OCI-LY1 (cell line): ENCODE results near the gene RHEBL1.

ENCODE experiments used
- H2AFZ ChIP-seq: fragments of 200-600 bp; sonication (generic), shearing (Covaris generic); 2 replicates; pipeline ENCODE4 v1.6.0; 2014; ENCODE audit warnings: antibody characterized with exemption, mild to moderate bottlenecking, low read length
- H3F3A ChIP-seq: fragments of 200-600 bp; sonication (generic), shearing (Covaris generic); 2 replicates; pipeline ENCODE4 v1.6.0; 2014; ENCODE audit warnings: mild to moderate bottlenecking, antibody characterized with exemption, low read length, moderate library complexity; ENCODE audit not compliant: insufficient read depth
- H3K27ac ChIP-seq: fragments of 200-600 bp; sonication (generic); 2 replicates; pipeline ENCODE4 v1.5.1; 2014; ENCODE audit warnings: low read length, mixed run types, mild to moderate bottlenecking, low read depth; ENCODE audit not compliant: poor library complexity, severe bottlenecking
- H3K27me3 ChIP-seq: fragments of 200-600 bp; sonication (generic); 2 replicates; pipeline ENCODE4 v1.6.0; 2014; ENCODE audit warnings: antibody characterized with exemption, mild to moderate bottlenecking, low read length, moderate library complexity; ENCODE audit not compliant: insufficient read depth
- H3K36me3 ChIP-seq: fragments of 200-600 bp; sonication (generic); 2 replicates; pipeline ENCODE4 v1.6.1; 2014; ENCODE audit warnings: mild to moderate bottlenecking, antibody characterized with exemption, low read length, moderate library complexity, mixed read lengths; ENCODE audit not compliant: insufficient read depth
- H3K4me1 ChIP-seq: fragments of 200-600 bp; sonication (generic); 2 replicates; pipeline ENCODE4 v1.5.1; 2014; ENCODE audit warnings: mild to moderate bottlenecking, low read length, moderate library complexity; ENCODE audit not compliant: insufficient read depth, severe bottlenecking
- H3K4me2 ChIP-seq: fragments of 200-600 bp; sonication (generic), shearing (Covaris generic); 2 replicates; pipeline ENCODE4 v1.6.1; 2014; ENCODE audit warnings: low read length
- H3K4me3 ChIP-seq: fragments of 200-600 bp; sonication (generic); 2 replicates; pipeline ENCODE4 v1.5.1; 2014; ENCODE audit warnings: low read length, low read depth, mild to moderate bottlenecking, mixed read lengths; ENCODE audit not compliant: poor library complexity, severe bottlenecking
- H3K79me2 ChIP-seq: fragments of 200-600 bp; shearing (Covaris generic); 2 replicates; pipeline ENCODE4 v1.6.1; 2016; ENCODE audit warnings: mixed run types, low read length, mixed read lengths; ENCODE audit not compliant: insufficient read depth
- H3K9ac ChIP-seq: fragments of 200-600 bp; sonication (generic), shearing (Covaris generic); 2 replicates; pipeline ENCODE4 v1.6.1; 2014; ENCODE audit warnings: mild to moderate bottlenecking, low read length, mixed read lengths
- H3K9me2 ChIP-seq: fragments of 200-600 bp; sonication (generic), shearing (Covaris generic); 2 replicates; pipeline ENCODE4 v1.6.1; 2014; ENCODE audit warnings: low read depth, mild to moderate bottlenecking, low read length, mixed read lengths
- H3K9me3 ChIP-seq: fragments of 200-600 bp; shearing (Covaris generic); 2 replicates; pipeline ENCODE4 v1.6.1; 2014; ENCODE audit warnings: low read length, mixed read lengths
- H4K20me1 ChIP-seq: fragments of 200-600 bp; sonication (generic), shearing (Covaris generic); 2 replicates; pipeline ENCODE4 v1.6.0; 2016; ENCODE audit warnings: mild to moderate bottlenecking, low read length; ENCODE audit not compliant: insufficient read depth
- CTCF ChIP-seq: fragments of 200-600 bp; sonication (generic), shearing (Covaris generic); IDR thresholded peaks from 2 replicates; pipeline ENCODE4 v1.5.1; 2017; ENCODE audit warnings: mild to moderate bottlenecking, antibody characterized with exemption, low read length, moderate library complexity, mixed read lengths
- EZH2 ChIP-seq: fragments of 200-600 bp; sonication (generic), shearing (Covaris generic); IDR thresholded peaks from 2 replicates; pipeline ENCODE4 v1.8.0; 2017; ENCODE audit warnings: borderline replicate concordance, mixed run types, mild to moderate bottlenecking, antibody characterized with exemption, low read length, moderate library complexity, mixed read lengths

The RHEBL1 gene

DNA sequence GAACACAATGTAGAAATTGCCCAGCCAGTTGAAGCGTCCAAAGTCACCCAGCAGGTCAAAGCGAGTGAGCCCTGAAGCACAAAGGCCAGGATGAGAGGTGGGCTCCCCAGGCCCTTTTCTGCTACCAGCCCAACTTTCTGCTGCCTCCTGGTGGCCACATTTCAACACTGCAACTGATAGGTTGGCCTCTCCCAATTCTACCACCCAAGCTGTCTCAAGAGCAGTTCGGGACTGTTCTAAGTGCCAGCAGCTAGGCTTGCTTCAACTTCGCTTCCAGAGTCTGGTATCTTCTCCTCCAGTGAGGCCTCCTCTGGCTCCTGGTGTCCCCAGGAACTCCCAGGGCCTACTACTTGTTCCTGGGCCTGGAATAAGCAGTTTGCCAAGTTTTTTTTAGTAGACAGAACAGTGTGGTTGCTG, 28.3 kb upstream of the RHEBL1 start:
- Histone ChIP-seq H3K4me2 (no peak overlapping the region), H3K4me1 (peaks cover 12% of the 10 kb centered on the region), H3K4me3 (no peak overlapping the region), H4K20me1 (no peaks in the 10 kb centered on the region), H3K36me3 (peaks cover 47% of the 10 kb centered on the region), H3F3A (no peaks in the 10 kb centered on the region), H3K79me2 (no peaks in the 10 kb centered on the region), H3K9me2 (no peaks in the 10 kb centered on the region), H3K9me3 (no peaks in the 10 kb centered on the region), H3K27ac (no peak overlapping the region), H2AFZ (no peak overlapping the region), H3K9ac (no peak overlapping the region), H3K27me3 (no peaks in the 10 kb centered on the region; the same call in 1 of the 2 replicates)
- TF ChIP-seq EZH2 = no peak
- peak; percentile 79 for TF ChIP-seq CTCF

- H3K36me3 ChIP-seq = peaks cover 40% of the 10 kb centered on the region
- H3K4me2 ChIP-seq = no peak overlapping the region
- no peaks in the 10 kb centered on the region for H3K9me2 ChIP-seq
- H3K79me2 ChIP-seq = no peaks in the 10 kb centered on the region
- H3K9me3 ChIP-seq = no peaks in the 10 kb centered on the region
- TF ChIP-seq EZH2 = no peak
- no peak for TF ChIP-seq CTCF
- H3K4me1 ChIP-seq = peaks cover 16% of the 10 kb centered on the region
- no peak overlapping the region for H3K27ac ChIP-seq
- H2AFZ ChIP-seq = no peak overlapping the region
- no peak overlapping the region for H3K9ac ChIP-seq
- no peaks in the 10 kb centered on the region for H3F3A ChIP-seq
- no peak overlapping the region for H3K4me3 ChIP-seq
- no peaks in the 10 kb centered on the region; the same call in 1 of the 2 replicates for H3K27me3 ChIP-seq
- no peaks in the 10 kb centered on the region for H4K20me1 ChIP-seq
These were observed 27.6 kb upstream of the RHEBL1 start for GRCh38 chr12:49097381-49097780.

DNA sequence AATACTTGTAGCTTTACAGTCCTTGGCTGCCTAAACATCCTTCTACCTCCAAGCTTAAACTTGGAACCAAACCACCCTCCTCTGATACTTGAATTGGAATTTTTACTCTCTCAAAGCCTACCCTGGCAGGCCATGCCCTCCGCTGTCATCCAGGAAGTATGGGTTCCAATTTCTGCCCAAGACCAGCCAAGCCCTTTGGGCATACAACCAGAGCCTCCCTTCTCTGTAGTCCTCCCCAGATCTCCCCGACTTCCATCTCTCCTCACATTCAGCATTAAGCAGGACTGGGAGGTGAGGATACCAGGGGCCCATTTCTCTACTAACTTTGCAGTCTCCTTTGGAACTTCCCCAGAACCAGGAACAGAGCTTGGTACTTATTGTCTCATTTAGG, 25.2 kb upstream of the RHEBL1 start:
- no peaks in the 10 kb centered on the region for H3K9me3 ChIP-seq
- H3F3A ChIP-seq = no peaks in the 10 kb centered on the region
- H3K36me3 ChIP-seq = peaks cover 20% of the 10 kb centered on the region
- peaks cover 16% of the 10 kb centered on the region for H3K4me1 ChIP-seq
- H2AFZ ChIP-seq = no peak overlapping the region
- no peak overlapping the region for H3K27ac ChIP-seq
- no peaks in the 10 kb centered on the region for H4K20me1 ChIP-seq
- H3K9ac ChIP-seq = no peak overlapping the region
- H3K9me2 ChIP-seq = no peaks in the 10 kb centered on the region
- H3K4me2 ChIP-seq = peak overlapping the region; percentile 39; the same call in 1 of the 2 replicates
- H3K79me2 ChIP-seq = no peaks in the 10 kb centered on the region
- H3K27me3 ChIP-seq = no peaks in the 10 kb centered on the region; the same call in none of the 2 replicates
- no peak overlapping the region for H3K4me3 ChIP-seq
- TF ChIP-seq CTCF = no peak
- no peak for TF ChIP-seq EZH2
